SK-N-SH (cell line): ENCODE results near the gene RREB1. TPM values are rescaled to one million over a fixed set of nuclear protein-coding genes. Genes with fewer than 3 reads are reported as not detected.

Source experiments
- CTCF ChIA-PET: fragments of 300-600, 350-600 bp; formaldehyde crosslinking; extraction: SDS; loops from one replicate; lab custom pipeline; 2021; lab: Yijun Ruan, JAX
- POLR2A ChIA-PET: fragments of 350-600 bp; sonication (Branson Sonifier 250); formaldehyde crosslinking; extraction: SDS; loops from one replicate; lab custom pipeline; 2020; ENCODE audit warnings: antibody characterized with exemption, inconsistent platforms; lab: Yijun Ruan, JAX
- DNase-seq: peaks from one replicate; pipeline ENCODE4 v3.0.0; 2012
- H2AFZ ChIP-seq: fragments of 200-600 bp; sonication (generic); 2 replicates; pipeline ENCODE4 v1.8.1; 2016; ENCODE audit warnings: antibody characterized with exemption, mild to moderate bottlenecking, low read depth
- H3F3A ChIP-seq: fragments of 200-600 bp; sonication (generic); replicated peaks from 2 replicates; pipeline ENCODE3; 2016; ENCODE audit warnings: antibody characterized with exemption, mild to moderate bottlenecking; ENCODE audit not compliant: insufficient read depth
- H3K27ac ChIP-seq, 2 experiments: fragments of 200-500 bp in 1 of 2; fragments of 200-600 bp in 1 of 2; sonication (Bioruptor generic) in 1 of 2; sonication (generic), shearing (Covaris generic) in 1 of 2; 2 replicates each; pipeline versions ENCODE4 v1.5.1 to v1.6.1; 2014 to 2016; ENCODE audit warnings: low read depth in 2 of 2, inconsistent platforms in 1 of 2, low read length in 1 of 2, mild to moderate bottlenecking in 1 of 2, mixed read lengths in 1 of 2
- H3K27me3 ChIP-seq: fragments of 200-600 bp; sonication (generic), shearing (Covaris generic); 2 replicates; pipeline ENCODE4 v1.6.1; 2016; ENCODE audit warnings: mixed run types; ENCODE audit not compliant: insufficient read depth
- H3K36me3 ChIP-seq, 2 experiments: fragments of 200-500 bp in 1 of 2; fragments of 200-600 bp in 1 of 2; sonication (Bioruptor generic) in 1 of 2; sonication (generic) in 1 of 2; replicated peaks in 1 of 2; 2 replicates each; pipeline versions ENCODE3 to v1.5.1; 2014 to 2016; ENCODE audit warnings: low read length in 1 of 2, mild to moderate bottlenecking in 1 of 2; ENCODE audit not compliant: insufficient read depth in 2 of 2, control insufficient read depth in 1 of 2
- H3K4me1 ChIP-seq, 2 experiments: fragments of 200-500 bp in 1 of 2; fragments of 200-600 bp in 1 of 2; sonication (Bioruptor generic) in 1 of 2; sonication (generic), shearing (Covaris generic) in 1 of 2; 2 replicates each; pipeline versions ENCODE4 v1.5.1 to v1.6.1; 2014 to 2016; ENCODE audit warnings: low read depth in 1 of 2, low read length in 1 of 2, mixed run types in 1 of 2; ENCODE audit not compliant: insufficient read depth in 2 of 2, control insufficient read depth in 1 of 2
- H3K4me2 ChIP-seq: fragments of 200-600 bp; sonication (generic), shearing (Covaris generic); 2 replicates; pipeline ENCODE4 v1.6.1; 2017; ENCODE audit warnings: mixed run types
- H3K4me3 ChIP-seq, 2 experiments: fragments of 200-500 bp in 1 of 2; fragments of 200-600 bp in 1 of 2; sonication (Bioruptor generic) in 1 of 2; sonication (generic), shearing (Covaris generic) in 1 of 2; 2 replicates each; pipeline versions ENCODE4 v1.5.1 to v1.8.1; 2014 to 2016; ENCODE audit warnings: low read depth in 2 of 2, inconsistent platforms in 1 of 2, low read length in 1 of 2, mild to moderate bottlenecking in 1 of 2, mixed read lengths in 1 of 2, moderate library complexity in 1 of 2
- H3K79me2 ChIP-seq: fragments of 200-600 bp; sonication (generic); 2 replicates; pipeline ENCODE4 v1.8.1; 2017; ENCODE audit warnings: mild to moderate bottlenecking; ENCODE audit not compliant: insufficient read depth
- H3K9ac ChIP-seq: fragments of 200-600 bp; sonication (generic); 2 replicates; pipeline ENCODE4 v1.6.1; 2017; ENCODE audit warnings: mixed run types
- H3K9me2 ChIP-seq: fragments of 200-600 bp; sonication (generic); 2 replicates; pipeline ENCODE4 v1.6.1; 2017; ENCODE audit warnings: mixed run types
- H3K9me3 ChIP-seq: fragments of 200-600 bp; sonication (generic); 2 replicates; pipeline ENCODE4 v1.6.1; 2017; ENCODE audit warnings: mixed run types, mild to moderate bottlenecking, moderate library complexity
- H4K20me1 ChIP-seq: fragments of 200-600 bp; sonication (generic); 2 replicates; pipeline ENCODE4 v1.6.1; 2017; ENCODE audit warnings: mild to moderate bottlenecking, mixed run types; ENCODE audit not compliant: insufficient read depth
- CHD2 ChIP-seq: fragments of 150-350 bp; IDR thresholded peaks from 2 replicates; pipeline ENCODE4 v1.6.1; 2018; ENCODE audit warnings: low read length; ENCODE audit not compliant: partially characterized antibody
- FOSL2 ChIP-seq: IDR thresholded peaks from 2 replicates; pipeline ENCODE4 v1.4.0; 2012; ENCODE audit warnings: low read depth, mild to moderate bottlenecking, moderate library complexity, borderline replicate concordance
- GABPA ChIP-seq: IDR thresholded peaks from 2 replicates; pipeline ENCODE4 v1.4.0; 2012; ENCODE audit warnings: low read depth, mild to moderate bottlenecking
- JUND ChIP-seq: IDR thresholded peaks from 2 replicates; pipeline ENCODE4 v1.4.0; 2012
- NRF1 ChIP-seq: IDR thresholded peaks from 2 replicates; pipeline ENCODE4 v1.6.1; 2012; ENCODE audit warnings: low read depth, mild to moderate bottlenecking, low read length
- RFX5 ChIP-seq: IDR thresholded peaks from 2 replicates; pipeline ENCODE4 v1.6.1; 2012; ENCODE audit warnings: mild to moderate bottlenecking, improper control_type of control experiment, low read length
- SIN3A ChIP-seq: IDR thresholded peaks from 2 replicates; pipeline ENCODE4 v1.6.1; 2012; ENCODE audit warnings: low read depth, mild to moderate bottlenecking, low read length, moderate library complexity, borderline replicate concordance
- SMC3 ChIP-seq: IDR thresholded peaks from 2 replicates; pipeline ENCODE4 v1.6.1; 2012; ENCODE audit warnings: low read depth, low read length, improper control_type of control experiment
- TCF12 ChIP-seq: IDR thresholded peaks from 2 replicates; pipeline ENCODE4 v1.4.0; 2012
- YY1 ChIP-seq: IDR thresholded peaks from 2 replicates; pipeline ENCODE4 v1.4.0; 2012; ENCODE audit warnings: low read depth, mild to moderate bottlenecking
- WGBS: methylation state at CpG from one replicate; pipeline ENCODE4 v1.1.6; 2017; ENCODE audit warnings: low lambda C conversion rate; 5-methylcytosine and 5-hydroxymethylcytosine counted together
- polyA plus RNA-seq, 3 experiments: library from polyadenylated mRNA; depleted of rRNA; stranded (reverse); fragments of >200 nt; gene quantifications; 2 replicates each; pipeline ENCODE4 v1.2.3, GENCODE V29; 2012
- TF ChIP-seq, protein P1 (sequence below): IDR thresholded peaks from 2 replicates; pipeline ENCODE4 v1.4.0; 2012; ENCODE audit warnings: low read depth, borderline replicate concordance
- TF ChIP-seq, protein P2 (sequence below): IDR thresholded peaks from 2 replicates; pipeline ENCODE4; 2012
- TF ChIP-seq, protein P3 (sequence below): fragments of 150-350 bp; IDR thresholded peaks from 2 replicates; pipeline ENCODE4 v1.6.1; 2016; ENCODE audit warnings: mild to moderate bottlenecking, low read depth, low read length
- TF ChIP-seq, protein P4 (sequence below): IDR thresholded peaks from 2 replicates; pipeline ENCODE4 v1.6.1; 2012; ENCODE audit warnings: mild to moderate bottlenecking, low read depth, low read length, moderate library complexity

The RREB1 gene
- polyA plus RNA-seq, 1 of the 3 experiments (the other 2 are of a cell fraction), result 2.0 TPM

DNA sequence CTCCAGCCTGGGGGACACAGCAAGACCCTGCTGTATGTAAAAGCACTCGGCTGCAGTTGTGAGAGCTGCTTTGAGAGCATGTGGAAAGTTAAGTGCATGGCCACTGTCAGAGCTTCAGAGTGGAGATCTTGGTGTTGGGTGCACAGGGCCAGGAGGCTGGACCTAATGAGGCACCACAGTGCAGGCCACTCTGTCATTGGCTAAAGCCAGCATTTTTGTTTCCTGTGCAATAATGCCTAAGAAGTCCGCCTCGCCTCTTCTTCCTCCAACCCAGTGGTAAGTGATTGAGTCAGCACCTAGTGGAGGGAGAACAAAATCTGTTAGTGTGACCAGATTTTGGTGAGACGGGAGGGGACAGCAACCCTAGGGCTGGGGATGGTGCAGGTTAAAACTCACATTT lies 144.6 kb downstream of the RREB1 start:
- no peaks in the 10 kb centered on the region for H3K79me2 ChIP-seq
- no peaks in the 10 kb centered on the region for H3K27me3 ChIP-seq
- H3K4me2 ChIP-seq, result no peak overlapping the region
- no peak overlapping the region for H3K4me3 ChIP-seq
- WGBS, result 100% methylated on average over 3 of the region's 4 CpGs
- H3K36me3 ChIP-seq, result peaks cover 12 to 29% of the 10 kb centered on the region in 2 experiments
- no peaks in the 10 kb centered on the region for H3K9me3 ChIP-seq
- TF ChIP-seq, protein P1, sequence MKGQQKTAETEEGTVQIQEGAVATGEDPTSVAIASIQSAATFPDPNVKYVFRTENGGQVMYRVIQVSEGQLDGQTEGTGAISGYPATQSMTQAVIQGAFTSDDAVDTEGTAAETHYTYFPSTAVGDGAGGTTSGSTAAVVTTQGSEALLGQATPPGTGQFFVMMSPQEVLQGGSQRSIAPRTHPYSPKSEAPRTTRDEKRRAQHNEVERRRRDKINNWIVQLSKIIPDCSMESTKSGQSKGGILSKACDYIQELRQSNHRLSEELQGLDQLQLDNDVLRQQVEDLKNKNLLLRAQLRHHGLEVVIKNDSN, result no peak
- TF ChIP-seq TCF12, result no peak
- no peak for TF ChIP-seq NRF1
- TF ChIP-seq, protein P2, sequence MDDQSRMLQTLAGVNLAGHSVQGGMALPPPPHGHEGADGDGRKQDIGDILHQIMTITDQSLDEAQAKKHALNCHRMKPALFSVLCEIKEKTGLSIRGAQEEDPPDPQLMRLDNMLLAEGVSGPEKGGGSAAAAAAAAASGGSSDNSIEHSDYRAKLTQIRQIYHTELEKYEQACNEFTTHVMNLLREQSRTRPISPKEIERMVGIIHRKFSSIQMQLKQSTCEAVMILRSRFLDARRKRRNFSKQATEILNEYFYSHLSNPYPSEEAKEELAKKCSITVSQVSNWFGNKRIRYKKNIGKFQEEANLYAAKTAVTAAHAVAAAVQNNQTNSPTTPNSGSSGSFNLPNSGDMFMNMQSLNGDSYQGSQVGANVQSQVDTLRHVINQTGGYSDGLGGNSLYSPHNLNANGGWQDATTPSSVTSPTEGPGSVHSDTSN, result no peak
- TF ChIP-seq, protein P3, sequence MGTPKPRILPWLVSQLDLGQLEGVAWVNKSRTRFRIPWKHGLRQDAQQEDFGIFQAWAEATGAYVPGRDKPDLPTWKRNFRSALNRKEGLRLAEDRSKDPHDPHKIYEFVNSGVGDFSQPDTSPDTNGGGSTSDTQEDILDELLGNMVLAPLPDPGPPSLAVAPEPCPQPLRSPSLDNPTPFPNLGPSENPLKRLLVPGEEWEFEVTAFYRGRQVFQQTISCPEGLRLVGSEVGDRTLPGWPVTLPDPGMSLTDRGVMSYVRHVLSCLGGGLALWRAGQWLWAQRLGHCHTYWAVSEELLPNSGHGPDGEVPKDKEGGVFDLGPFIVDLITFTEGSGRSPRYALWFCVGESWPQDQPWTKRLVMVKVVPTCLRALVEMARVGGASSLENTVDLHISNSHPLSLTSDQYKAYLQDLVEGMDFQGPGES, result no peak
- no peak for TF ChIP-seq JUND
- TF ChIP-seq FOSL2, result no peak
- TF ChIP-seq SIN3A, result no peak
- no peak for TF ChIP-seq CHD2
- no peak for TF ChIP-seq RFX5
- TF ChIP-seq YY1, result no peak
- TF ChIP-seq, protein P4, sequence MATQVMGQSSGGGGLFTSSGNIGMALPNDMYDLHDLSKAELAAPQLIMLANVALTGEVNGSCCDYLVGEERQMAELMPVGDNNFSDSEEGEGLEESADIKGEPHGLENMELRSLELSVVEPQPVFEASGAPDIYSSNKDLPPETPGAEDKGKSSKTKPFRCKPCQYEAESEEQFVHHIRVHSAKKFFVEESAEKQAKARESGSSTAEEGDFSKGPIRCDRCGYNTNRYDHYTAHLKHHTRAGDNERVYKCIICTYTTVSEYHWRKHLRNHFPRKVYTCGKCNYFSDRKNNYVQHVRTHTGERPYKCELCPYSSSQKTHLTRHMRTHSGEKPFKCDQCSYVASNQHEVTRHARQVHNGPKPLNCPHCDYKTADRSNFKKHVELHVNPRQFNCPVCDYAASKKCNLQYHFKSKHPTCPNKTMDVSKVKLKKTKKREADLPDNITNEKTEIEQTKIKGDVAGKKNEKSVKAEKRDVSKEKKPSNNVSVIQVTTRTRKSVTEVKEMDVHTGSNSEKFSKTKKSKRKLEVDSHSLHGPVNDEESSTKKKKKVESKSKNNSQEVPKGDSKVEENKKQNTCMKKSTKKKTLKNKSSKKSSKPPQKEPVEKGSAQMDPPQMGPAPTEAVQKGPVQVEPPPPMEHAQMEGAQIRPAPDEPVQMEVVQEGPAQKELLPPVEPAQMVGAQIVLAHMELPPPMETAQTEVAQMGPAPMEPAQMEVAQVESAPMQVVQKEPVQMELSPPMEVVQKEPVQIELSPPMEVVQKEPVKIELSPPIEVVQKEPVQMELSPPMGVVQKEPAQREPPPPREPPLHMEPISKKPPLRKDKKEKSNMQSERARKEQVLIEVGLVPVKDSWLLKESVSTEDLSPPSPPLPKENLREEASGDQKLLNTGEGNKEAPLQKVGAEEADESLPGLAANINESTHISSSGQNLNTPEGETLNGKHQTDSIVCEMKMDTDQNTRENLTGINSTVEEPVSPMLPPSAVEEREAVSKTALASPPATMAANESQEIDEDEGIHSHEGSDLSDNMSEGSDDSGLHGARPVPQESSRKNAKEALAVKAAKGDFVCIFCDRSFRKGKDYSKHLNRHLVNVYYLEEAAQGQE, result no peak
- no peak for TF ChIP-seq GABPA
- TF ChIP-seq SMC3, result no peak
- TF ChIP-seq, all 33 proteins: peak for 0
- ChIA-PET POLR2A (no interaction called here), CTCF (interaction anchor here (0.7 to 3.4 kb wide), 4 partner anchors 9 to 1835 kb away, joined by 3 to 18 read pairs (median 4); no protein-coding TSS in a partner anchor)
- Histone ChIP-seq H3K4me1 (no peaks in the 10 kb centered on the region), H2AFZ (no peak overlapping the region), H3K9me2 (no peaks in the 10 kb centered on the region), H3F3A (no peaks in the 10 kb centered on the region), H3K27ac (no peak overlapping the region), H3K9ac (no peak overlapping the region), H4K20me1 (no peaks in the 10 kb centered on the region)
- no peak for DNase-seq
